ENCODE measurements around the gene DAAM2.

The DAAM2 gene

GRCh38 chr6:39786649-39787048 lies 5.5 kb upstream of the DAAM2 start:
- in situ Hi-C loops (cut with MboI; ENCODE audit: low sequenced_read_pairs), result no loop called here

GRCh38 chr6:39787322-39787721 lies 4.9 kb upstream of the DAAM2 start:
- in situ Hi-C loops (cut with MboI; ENCODE audit: low sequenced_read_pairs), result no loop called here

- in situ Hi-C loops (cut with MboI; ENCODE audit: low sequenced_read_pairs), result no loop called here
These were observed 1.4 kb upstream of the DAAM2 start for GRCh38 chr6:39790772-39791171.

- in situ Hi-C loops (cut with MboI; ENCODE audit: low sequenced_read_pairs), result no loop called here
These were observed 865 bp upstream of the DAAM2 start for GRCh38 chr6:39791311-39791710.

GRCh38 chr6:39792540-39793450 lies 619 bp downstream of the DAAM2 start:
- in situ Hi-C loops (cut with MboI; ENCODE audit: low sequenced_read_pairs), result no loop called here

GRCh38 chr6:39793516-39793915 lies 1.3 kb downstream of the DAAM2 start:
- in situ Hi-C loops (cut with MboI; ENCODE audit: low sequenced_read_pairs), result no loop called here

GRCh38 chr6:39794231-39794630 lies 2.1 kb downstream of the DAAM2 start:
- in situ Hi-C loops (cut with MboI; ENCODE audit: low sequenced_read_pairs), result no loop called here

- in situ Hi-C loops (cut with MboI; ENCODE audit: low sequenced_read_pairs), result no loop called here
These were observed 5.6 kb downstream of the DAAM2 start for GRCh38 chr6:39797751-39798150.

- in situ Hi-C loops (cut with MboI; ENCODE audit: low sequenced_read_pairs), result no loop called here
These were observed 8.2 kb downstream of the DAAM2 start for GRCh38 chr6:39800034-39801032.

- in situ Hi-C loops (cut with MboI; ENCODE audit: low sequenced_read_pairs), result no loop called here
These were observed 9.5 kb downstream of the DAAM2 start for GRCh38 chr6:39801456-39802251.

GRCh38 chr6:39803872-39804271 lies 11.7 kb downstream of the DAAM2 start:
- in situ Hi-C loops (cut with MboI; ENCODE audit: low sequenced_read_pairs), result no loop called here

- in situ Hi-C loops (cut with MboI; ENCODE audit: low sequenced_read_pairs), result no loop called here
These were observed 12.4 kb downstream of the DAAM2 start for GRCh38 chr6:39804466-39805065.

GRCh38 chr6:39806278-39806677 lies 14.1 kb downstream of the DAAM2 start:
- in situ Hi-C loops (cut with MboI; ENCODE audit: low sequenced_read_pairs), result no loop called here

- in situ Hi-C loops (cut with MboI; ENCODE audit: low sequenced_read_pairs), result no loop called here
These were observed 16.2 kb downstream of the DAAM2 start for GRCh38 chr6:39808346-39808745.

GRCh38 chr6:39808964-39809363 lies 16.8 kb downstream of the DAAM2 start:
- in situ Hi-C loops (cut with MboI; ENCODE audit: low sequenced_read_pairs), result no loop called here

- in situ Hi-C loops (cut with MboI; ENCODE audit: low sequenced_read_pairs), result no loop called here
These were observed 19.7 kb downstream of the DAAM2 start for GRCh38 chr6:39811835-39812345.

GRCh38 chr6:39812496-39812852 lies 20.3 kb downstream of the DAAM2 start:
- in situ Hi-C loops (cut with MboI; ENCODE audit: low sequenced_read_pairs), result no loop called here

GRCh38 chr6:39812853-39813533 lies 20.8 kb downstream of the DAAM2 start:
- in situ Hi-C loops (cut with MboI; ENCODE audit: low sequenced_read_pairs), result no loop called here

GRCh38 chr6:39814236-39814635 lies 22.1 kb downstream of the DAAM2 start:
- in situ Hi-C loops (cut with MboI; ENCODE audit: low sequenced_read_pairs), result no loop called here

- in situ Hi-C loops (cut with MboI; ENCODE audit: low sequenced_read_pairs), result no loop called here
These were observed 23.2 kb downstream of the DAAM2 start for GRCh38 chr6:39815356-39815755.

All from HL-60/S4 treated with retinoic acid at 250 ng/mL for 4 days and 3 days (cell line).